Fibroblast of pulmonary artery (primary cell): ENCODE data around the gene MAN1A1.

Experiments used
- DNase-seq: peaks from one replicate; pipeline ENCODE4 v3.0.0-alpha.2; 2010; ENCODE audit warnings: low read depth
- H3K4me3 ChIP-seq: replicated peaks from 2 replicates; pipeline ENCODE4 v1.5.1; 2011; ENCODE audit warnings: low read depth, mild to moderate bottlenecking, control low read depth, low read length, moderate library complexity
- CTCF ChIP-seq: IDR thresholded peaks from 2 replicates; pipeline ENCODE4 v1.5.1; 2011; ENCODE audit warnings: mild to moderate bottlenecking, control low read depth, low read length, inconsistent platforms; ENCODE audit errors: missing control alignments

MAN1A1 gene

GRCh38 chr6:119333063-119333609, 16.4 kb downstream of the MAN1A1 start:
- DNase-seq: no peak
- H3K4me3 ChIP-seq: no peak overlapping the region
- no peak for TF ChIP-seq CTCF

- no peak overlapping the region for H3K4me3 ChIP-seq
- no peak for TF ChIP-seq CTCF
- DNase-seq: no peak
Measured at GRCh38 chr6:119331663-119332286, 17.8 kb downstream of the MAN1A1 start.

DNA sequence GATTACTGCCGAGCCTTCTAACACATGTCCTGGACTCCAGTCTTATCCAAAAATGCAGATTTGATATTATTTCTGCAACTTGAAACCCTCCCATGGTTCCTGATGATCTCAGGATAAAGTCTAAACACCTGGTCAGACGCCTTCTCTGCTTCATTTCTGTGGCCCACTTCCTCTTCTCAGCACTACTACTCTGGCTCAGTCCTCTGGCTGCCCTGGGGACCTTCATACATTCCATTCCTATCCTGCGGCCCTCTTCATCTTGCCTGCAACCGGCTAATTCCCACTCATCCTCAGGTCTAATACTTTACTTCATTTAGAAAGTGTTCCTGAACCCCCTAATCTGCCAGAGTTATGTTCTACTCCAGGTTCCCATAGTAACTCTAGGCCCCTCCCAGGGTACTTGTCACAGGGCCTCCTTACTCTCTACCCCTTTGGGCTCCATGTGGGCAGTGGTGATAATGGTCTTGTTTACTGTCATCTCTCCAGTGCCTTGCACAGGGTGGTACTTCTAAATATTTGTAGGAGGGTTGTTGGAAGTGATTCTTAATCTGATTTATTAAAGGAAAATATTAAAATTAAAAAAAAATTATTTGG, 18.9 kb downstream of the MAN1A1 start:
- no peak for TF ChIP-seq CTCF
- DNase-seq: no peak
- H3K4me3 ChIP-seq: no peak overlapping the region

- H3K4me3 ChIP-seq: no peak overlapping the region
- TF ChIP-seq CTCF: no peak
- no peak for DNase-seq
Measured at GRCh38 chr6:119329794-119330180, 19.8 kb downstream of the MAN1A1 start.

GRCh38 chr6:119328892-119329793, 20.4 kb downstream of the MAN1A1 start:
- H3K4me3 ChIP-seq: no peak overlapping the region
- DNase-seq: no peak
- TF ChIP-seq CTCF: no peak

- no peak for DNase-seq
- H3K4me3 ChIP-seq: no peak overlapping the region
- TF ChIP-seq CTCF: no peak
Measured at GRCh38 chr6:119328254-119328653, 21.3 kb downstream of the MAN1A1 start.
